Vagina (tissue), 2 donors: ENCODE measurements around the gene NSUN2. TPM values are rescaled to one million over a fixed set of nuclear protein-coding genes. Genes with fewer than 3 reads are reported as not detected.

Source experiments
- DNase-seq, 2 donors: peaks; one replicate each; pipeline ENCODE4 v3.0.0-alpha.2; 2017; ENCODE audit errors: extremely low spot score in 2 of 2
- H3K27ac ChIP-seq: fragments of 200-600 bp; sonication (generic); one replicate; pipeline ENCODE4 v1.5.1; 2019
- H3K27me3 ChIP-seq: fragments of 200-600 bp; sonication (generic); one replicate; pipeline ENCODE4 v1.5.1; 2019
- H3K36me3 ChIP-seq, 2 donors: fragments of 200-600 bp; sonication (generic); one replicate each; pipeline ENCODE4 v1.5.1; 2017 to 2019
- H3K4me1 ChIP-seq: fragments of 200-600 bp; sonication (generic); one replicate; pipeline ENCODE4 v1.5.1; 2019
- H3K4me3 ChIP-seq, 2 donors: fragments of 200-600 bp; sonication (generic); 1 replicate in 1 of 2; 2 replicates in 1 of 2; pipeline ENCODE4 v1.5.1; 2016 to 2019
- H3K9me3 ChIP-seq: fragments of 200-600 bp; sonication (generic); one replicate; pipeline ENCODE4 v1.5.1; 2019
- POLR2A ChIP-seq, 2 donors: fragments of 450-650 bp; IDR thresholded peaks; one replicate each; pipeline ENCODE4 v1.6.1; 2017; ENCODE audit warnings: antibody characterized with exemption in 2 of 2, mild to moderate bottlenecking in 2 of 2, moderate library complexity in 2 of 2
- POLR2AphosphoS5 ChIP-seq, 2 donors: sonication (generic); formaldehyde crosslinking; IDR thresholded peaks; one replicate each; pipeline ENCODE4 v1.9.0; 2017; ENCODE audit warnings: antibody characterized with exemption in 2 of 2, mild to moderate bottlenecking in 2 of 2, low read depth in 1 of 2; ENCODE audit not compliant: insufficient read depth in 1 of 2
- intact Hi-C: fragments of 100-400 bp; cut with DNase I; formaldehyde crosslinking; loops from one replicate; pipeline ENCODE4 v1.15.1; 2023
- total RNA-seq: library from RNA; depleted of rRNA; stranded (reverse); fragments of >200 nt; gene quantifications from one replicate; pipeline ENCODE4 v1.2.3, GENCODE V29; 2016
- TF ChIP-seq, protein P1 (sequence below), 3 experiments: fragments of 450-650 bp in 2 of 3; fragments of 200-600 bp in 1 of 3; sonication (generic) in 1 of 3; IDR thresholded peaks; one replicate each; pipeline ENCODE4 v1.5.1; 2017 to 2019; ENCODE audit warnings: antibody characterized with exemption in 3 of 3, mild to moderate bottlenecking in 2 of 3, moderate library complexity in 2 of 3

Gene NSUN2
- total RNA-seq, 1 donor from 2014 or later, result 43.2 TPM

DNA sequence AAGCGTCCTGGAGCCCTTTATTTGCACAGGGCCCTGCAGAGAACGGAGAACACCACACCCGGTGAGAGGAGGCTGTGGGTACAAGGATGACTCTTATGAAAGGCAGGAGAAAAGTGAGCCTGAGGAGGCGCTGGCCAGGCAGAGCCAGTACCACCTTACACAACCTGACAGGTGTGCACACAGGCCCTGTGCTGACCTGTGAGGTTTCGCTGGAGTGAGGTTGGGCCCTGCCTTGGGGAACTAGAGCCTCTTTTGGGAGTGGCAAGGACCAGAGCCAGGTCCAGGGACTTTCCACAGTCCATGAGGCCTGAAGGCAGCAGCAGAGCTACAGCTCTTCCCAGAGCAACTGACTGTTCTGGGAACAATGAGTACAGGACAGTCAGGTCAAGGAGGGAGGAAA is 3.4 kb upstream of the NSUN2 start:
- DNase-seq, result no peak
- TF ChIP-seq, protein P1, sequence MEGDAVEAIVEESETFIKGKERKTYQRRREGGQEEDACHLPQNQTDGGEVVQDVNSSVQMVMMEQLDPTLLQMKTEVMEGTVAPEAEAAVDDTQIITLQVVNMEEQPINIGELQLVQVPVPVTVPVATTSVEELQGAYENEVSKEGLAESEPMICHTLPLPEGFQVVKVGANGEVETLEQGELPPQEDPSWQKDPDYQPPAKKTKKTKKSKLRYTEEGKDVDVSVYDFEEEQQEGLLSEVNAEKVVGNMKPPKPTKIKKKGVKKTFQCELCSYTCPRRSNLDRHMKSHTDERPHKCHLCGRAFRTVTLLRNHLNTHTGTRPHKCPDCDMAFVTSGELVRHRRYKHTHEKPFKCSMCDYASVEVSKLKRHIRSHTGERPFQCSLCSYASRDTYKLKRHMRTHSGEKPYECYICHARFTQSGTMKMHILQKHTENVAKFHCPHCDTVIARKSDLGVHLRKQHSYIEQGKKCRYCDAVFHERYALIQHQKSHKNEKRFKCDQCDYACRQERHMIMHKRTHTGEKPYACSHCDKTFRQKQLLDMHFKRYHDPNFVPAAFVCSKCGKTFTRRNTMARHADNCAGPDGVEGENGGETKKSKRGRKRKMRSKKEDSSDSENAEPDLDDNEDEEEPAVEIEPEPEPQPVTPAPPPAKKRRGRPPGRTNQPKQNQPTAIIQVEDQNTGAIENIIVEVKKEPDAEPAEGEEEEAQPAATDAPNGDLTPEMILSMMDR (IDR thresholded peaks at IDR 0.05), result no peak
- no peak for TF ChIP-seq POLR2A (IDR thresholded peaks at IDR 0.05)
- peak; percentile 23 to 59 for TF ChIP-seq POLR2AphosphoS5 (IDR thresholded peaks at IDR 0.05; ENCODE audit: insufficient read depth in 1 of 2, low read depth in 1 of 2)
- H3K4me3 ChIP-seq, result no peak overlapping the region
- no peaks in the 10 kb centered on the region for H3K36me3 ChIP-seq
- no peaks in the 10 kb centered on the region for H3K27me3 ChIP-seq
- intact Hi-C loops, result no loop called here
- H3K27ac ChIP-seq, result peak overlapping the region; percentile 60
- peaks cover 46% of the 10 kb centered on the region for H3K4me1 ChIP-seq
- H3K9me3 ChIP-seq, result no peaks in the 10 kb centered on the region

DNA sequence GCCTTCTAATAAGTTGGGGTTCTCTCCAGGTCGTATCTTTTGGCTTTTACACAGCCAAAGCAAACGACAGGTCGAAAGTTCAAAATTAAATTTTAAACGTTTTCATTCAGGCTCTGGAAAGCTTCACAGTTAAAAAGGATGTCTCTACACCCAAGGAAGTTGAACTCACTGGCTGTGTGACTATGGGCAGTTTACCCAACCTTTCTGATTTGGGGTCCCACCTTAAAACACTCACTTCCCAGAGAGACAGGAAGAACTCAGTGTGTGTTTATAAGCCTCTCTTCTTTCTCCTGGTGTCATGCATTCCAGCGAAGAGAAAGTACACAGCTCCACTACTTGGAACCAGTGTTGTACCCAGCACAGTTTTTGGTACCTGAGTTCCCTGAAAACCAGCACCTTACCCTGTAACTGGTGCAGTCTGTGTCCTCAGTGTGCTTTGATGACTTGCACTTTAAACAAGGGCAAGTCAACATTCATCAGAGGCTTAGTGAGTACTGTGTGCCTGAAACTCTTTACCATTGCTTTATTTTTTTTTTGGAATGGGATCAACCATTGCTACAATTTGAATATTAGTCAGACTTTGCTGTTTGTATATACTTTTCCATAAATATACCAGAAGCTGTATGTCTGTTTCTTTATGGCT is 2.1 kb upstream of the NSUN2 start:
- no peaks in the 10 kb centered on the region for H3K9me3 ChIP-seq
- DNase-seq, result no peak
- H3K27ac ChIP-seq, result peak overlapping the region; percentile 89
- H3K27me3 ChIP-seq, result no peaks in the 10 kb centered on the region
- peaks cover 54% of the 10 kb centered on the region for H3K4me1 ChIP-seq
- H3K4me3 ChIP-seq, result peak overlapping the region in 1 of 2 donors; percentile 72
- TF ChIP-seq, protein P1 (IDR thresholded peaks at IDR 0.05), result no peak
- TF ChIP-seq POLR2AphosphoS5 (IDR thresholded peaks at IDR 0.05; ENCODE audit: insufficient read depth in 1 of 2, low read depth in 1 of 2) (no peak), POLR2A (IDR thresholded peaks at IDR 0.05) (no peak)
- peaks cover 0 to 8% of the 10 kb centered on the region in 2 donors for H3K36me3 ChIP-seq
- intact Hi-C loops, result no loop called here

DNA sequence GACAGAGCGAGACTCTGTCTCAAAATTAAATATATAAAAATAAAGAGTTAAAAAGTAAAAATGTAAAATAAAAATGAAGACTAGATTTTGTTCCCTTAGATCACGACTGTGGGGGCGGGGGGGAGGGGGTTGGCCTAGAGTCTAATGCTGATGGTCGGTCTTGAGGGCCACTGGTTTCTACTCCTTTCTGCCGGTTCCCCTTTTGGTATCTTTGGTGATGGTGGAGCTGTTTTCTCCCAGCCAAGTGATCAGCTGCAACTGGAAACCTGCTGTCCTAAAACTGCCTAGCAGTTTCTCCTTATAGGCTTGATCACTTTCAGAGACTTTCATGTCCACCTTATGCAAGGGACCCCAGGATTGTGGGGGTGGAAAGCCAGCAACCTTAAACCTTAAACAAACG is 1.5 kb upstream of the NSUN2 start:
- DNase-seq, result no peak
- Histone ChIP-seq H3K9me3 (no peaks in the 10 kb centered on the region), H3K27me3 (no peaks in the 10 kb centered on the region), H3K27ac (peak overlapping the region; percentile 89), H3K36me3 (peaks cover 0 to 9% of the 10 kb centered on the region in 2 donors), H3K4me1 (peaks cover 54% of the 10 kb centered on the region), H3K4me3 (peak overlapping the region; percentile 72 to 81)
- TF ChIP-seq POLR2AphosphoS5 (IDR thresholded peaks at IDR 0.05; ENCODE audit: insufficient read depth in 1 of 2, low read depth in 1 of 2) (no peak), POLR2A (IDR thresholded peaks at IDR 0.05) (no peak)
- TF ChIP-seq, protein P1 (IDR thresholded peaks at IDR 0.05), result no peak
- intact Hi-C loops, result no loop called here

DNA sequence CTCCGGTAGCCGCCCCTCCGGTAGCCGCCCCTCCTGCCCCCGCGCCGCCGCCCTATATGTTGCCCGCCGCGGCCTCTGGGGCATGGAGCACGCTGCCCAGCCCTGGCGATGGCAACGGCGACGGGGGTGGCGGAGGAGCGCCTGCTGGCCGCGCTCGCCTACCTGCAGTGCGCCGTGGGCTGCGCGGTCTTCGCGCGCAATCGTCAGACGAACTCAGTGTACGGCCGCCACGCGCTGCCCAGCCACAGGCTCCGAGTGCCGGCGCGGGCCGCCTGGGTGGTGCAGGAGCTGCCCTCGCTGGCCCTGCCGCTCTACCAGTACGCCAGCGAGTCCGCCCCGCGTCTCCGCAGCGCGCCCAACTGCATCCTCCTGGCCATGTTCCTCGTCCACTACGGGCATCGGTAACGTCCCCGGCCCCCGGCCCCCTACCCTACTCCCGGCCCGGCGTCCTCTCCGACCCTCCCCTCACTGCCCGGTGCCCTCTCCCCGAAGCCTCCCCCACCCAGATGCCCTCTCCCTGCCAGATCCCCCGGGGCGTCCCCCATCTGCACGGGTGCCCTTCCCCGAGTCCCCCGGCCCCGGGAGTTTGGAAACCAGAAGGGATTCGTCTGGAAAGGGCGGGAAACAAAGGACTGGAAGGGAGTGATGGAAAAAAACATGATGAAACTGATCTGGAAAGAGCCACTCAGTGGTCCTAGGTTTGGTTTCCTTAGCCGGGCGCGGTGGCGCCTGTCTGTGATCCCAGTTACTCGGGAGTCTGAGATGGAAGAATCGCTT is 813 bp upstream of the NSUN2 start:
- Histone ChIP-seq H3K36me3 (peaks cover 0 to 15% of the 10 kb centered on the region in 2 donors), H3K27me3 (no peaks in the 10 kb centered on the region), H3K4me3 (peak overlapping the region; percentile 72 to 81), H3K4me1 (peaks cover 54% of the 10 kb centered on the region), H3K9me3 (no peaks in the 10 kb centered on the region), H3K27ac (peak overlapping the region; percentile 89)
- DNase-seq, result no peak
- TF ChIP-seq POLR2A (IDR thresholded peaks at IDR 0.05) (no peak), POLR2AphosphoS5 (IDR thresholded peaks at IDR 0.05; ENCODE audit: insufficient read depth in 1 of 2, low read depth in 1 of 2) (peak in 1 of 2 donors; percentile 56)
- TF ChIP-seq, protein P1 (IDR thresholded peaks at IDR 0.05), result no peak
- intact Hi-C loops, result loop anchor here (1.0 kb wide), 1 partner anchor 81 kb away; no protein-coding TSS in a partner anchor
